Esophagus muscularis mucosa (tissue), 3 donors: ENCODE results near the gene TEX52.

Experiments
- CTCF ChIP-seq, 3 experiments: fragments of 200-600 bp in 2 of 3; fragments of 450-650 bp in 1 of 3; sonication (generic) in 2 of 3; IDR thresholded peaks; one replicate each; pipeline ENCODE4 v1.5.1; 2017 to 2019; ENCODE audit warnings: antibody characterized with exemption in 3 of 3, mild to moderate bottlenecking in 2 of 3, moderate library complexity in 1 of 3
- POLR2A ChIP-seq: fragments of 450-650 bp; IDR thresholded peaks from one replicate; pipeline ENCODE4 v1.6.1; 2017; ENCODE audit warnings: antibody characterized with exemption, moderate library complexity, mild to moderate bottlenecking, low read depth

- no peak for TF ChIP-seq POLR2A
- no peak for TF ChIP-seq CTCF (IDR thresholded peaks at IDR 0.05)
Observed at GRCh38 chr12:2877953-2878732, 21.3 kb upstream of the TEX52 start.
